AG10803 (cell line): ENCODE data around the gene BCAS3.

Experiments
- DNase-seq: peaks from one replicate; pipeline ENCODE4 v3.0.0; 2010; ENCODE audit warnings: low read depth
- H3K4me3 ChIP-seq: 2 replicates; pipeline ENCODE4 v1.5.1; 2011; ENCODE audit warnings: mild to moderate bottlenecking, low read length, control low read depth
- CTCF ChIP-seq: conservative IDR thresholded peaks from 2 replicates; pipeline ENCODE4 v1.5.1; 2011; ENCODE audit warnings: mild to moderate bottlenecking, low read length, control low read depth, inconsistent platforms

BCAS3 gene

GRCh38 chr17:61411261-61412142, 733.9 kb downstream of the BCAS3 start:
- peak overlapping the region; percentile 67 for H3K4me3 ChIP-seq
- TF ChIP-seq CTCF, result peak; percentile 18
- DNase-seq, result peak; percentile 58

GRCh38 chr17:61412143-61412859, 734.6 kb downstream of the BCAS3 start:
- peak; percentile 71 for DNase-seq
- peak; percentile 81 for TF ChIP-seq CTCF
- peak overlapping the region; percentile 67 for H3K4me3 ChIP-seq

- no peak for DNase-seq
- TF ChIP-seq CTCF, result no peak
- peak overlapping the region; percentile 67 for H3K4me3 ChIP-seq
These were observed 735.4 kb downstream of the BCAS3 start for GRCh38 chr17:61412860-61413660.

- DNase-seq, result no peak
- no peak for TF ChIP-seq CTCF
These were observed 736.0 kb downstream of the BCAS3 start for GRCh38 chr17:61413661-61414126.

GRCh38 chr17:61414141-61414935, 736.7 kb downstream of the BCAS3 start:
- no peak for DNase-seq
- H3K4me3 ChIP-seq, result no peak overlapping the region
- no peak for TF ChIP-seq CTCF

More at GRCh38 chr17:61413661-61414126, 736.0 kb downstream of the BCAS3 start:
- no peak overlapping the region; the same call in 1 of the 2 replicates for H3K4me3 ChIP-seq

- no peak for DNase-seq
- no peak for TF ChIP-seq CTCF
- no peak overlapping the region for H3K4me3 ChIP-seq
These were observed 737.2 kb downstream of the BCAS3 start for GRCh38 chr17:61414936-61415251.
